IMR-90 (cell line): ENCODE results near the gene EXOC5. TPM values are rescaled to one million over a fixed set of nuclear protein-coding genes. Genes with fewer than 3 reads are reported as not detected.
"Not testable (repeated sequence)": the region's sequence is repeated elsewhere in the genome, so short reads cannot be mapped to it uniquely, and the experiment has no call there.

ENCODE experiments used
- ATAC-seq: fragments of 200-7000 bp; cut with Tn5 transposase; 2 replicates; pipeline ENCODE4 v1.9.1; 2020; ENCODE audit warnings: low read depth, mild to moderate bottlenecking, moderate library complexity
- BruUV-seq: library from RNA; stranded (reverse); fragments of 400-500 nt; replicated peaks from 2 replicates; lab custom pipeline; 2021; lab: Mats Ljungman, UMichigan
- CTCF ChIA-PET: fragments of 300-600 bp; formaldehyde crosslinking; extraction: SDS; loops from one replicate; lab custom pipeline; 2021; ENCODE audit warnings: antibody characterized with exemption; lab: Yijun Ruan, JAX
- POLR2A ChIA-PET: fragments of 300-600 bp; sonication (Branson Sonifier 250); formaldehyde crosslinking; loops from one replicate; lab custom pipeline; 2022; ENCODE audit warnings: antibody characterized with exemption; ENCODE audit not compliant: unreplicated experiment; lab: Charles Lee
- DNase-seq: peaks from one replicate; pipeline ENCODE4 v3.0.0; 2013
- H2AFZ ChIP-seq: replicated peaks from 2 replicates; pipeline ENCODE3; 2013; ENCODE audit warnings: low read length, mild to moderate bottlenecking; ENCODE audit not compliant: poor library complexity
- H2AK5ac ChIP-seq: 2 replicates; pipeline ENCODE4 v1.6.1; 2013; ENCODE audit warnings: low read depth, low read length, inconsistent platforms
- H2AK9ac ChIP-seq: replicated peaks from 2 replicates; pipeline ENCODE3; 2013; ENCODE audit warnings: mild to moderate bottlenecking, low read depth, low read length, moderate library complexity; ENCODE audit not compliant: poor library complexity
- H2BK120ac ChIP-seq: 2 replicates; pipeline ENCODE4 v1.6.1; 2013; ENCODE audit warnings: low read depth, low read length, inconsistent platforms
- H2BK15ac ChIP-seq: 3 replicates; pipeline ENCODE4 v1.6.1; 2013; ENCODE audit warnings: low read depth, low read length, inconsistent platforms
- H2BK20ac ChIP-seq: 2 replicates; pipeline ENCODE4 v1.6.1; 2013; ENCODE audit warnings: low read depth, mild to moderate bottlenecking, inconsistent platforms, low read length, moderate library complexity
- H2BK5ac ChIP-seq: 2 replicates; pipeline ENCODE4 v1.6.1; 2013; ENCODE audit warnings: mild to moderate bottlenecking, low read depth, low read length, inconsistent platforms; ENCODE audit not compliant: poor library complexity, severe bottlenecking
- H3K14ac ChIP-seq: replicated peaks from 2 replicates; pipeline ENCODE4 v1.6.1; 2013; ENCODE audit warnings: low read depth, low read length, inconsistent platforms
- H3K18ac ChIP-seq: 2 replicates; pipeline ENCODE4 v1.6.1; 2013; ENCODE audit warnings: low read depth, low read length, control low read depth
- H3K23ac ChIP-seq: 2 replicates; pipeline ENCODE4 v1.6.1; 2013; ENCODE audit warnings: low read depth, low read length, inconsistent platforms
- H3K27ac ChIP-seq: 2 replicates; pipeline ENCODE4 v1.5.1; 2013; ENCODE audit warnings: mild to moderate bottlenecking, control low read depth, low read length; ENCODE audit not compliant: insufficient read depth
- H3K27me3 ChIP-seq: 2 replicates; pipeline ENCODE4 v1.6.1; 2013; ENCODE audit warnings: low read length; ENCODE audit not compliant: control insufficient read depth, insufficient read depth
- H3K36me3 ChIP-seq: 2 replicates; pipeline ENCODE4 v1.6.1; 2013; ENCODE audit warnings: low read length, mixed read lengths; ENCODE audit not compliant: control insufficient read depth, insufficient read depth
- H3K4ac ChIP-seq: 2 replicates; pipeline ENCODE4 v1.6.1; 2013; ENCODE audit warnings: low read depth, low read length, inconsistent platforms
- H3K4me1 ChIP-seq: 2 replicates; pipeline ENCODE4 v1.6.1; 2013; ENCODE audit warnings: low read length, mixed read lengths; ENCODE audit not compliant: control insufficient read depth, insufficient read depth
- H3K4me2 ChIP-seq: 2 replicates; pipeline ENCODE4 v1.6.1; 2013; ENCODE audit warnings: low read depth, mild to moderate bottlenecking, control low read depth, low read length, moderate library complexity
- H3K4me3 ChIP-seq: 2 replicates; pipeline ENCODE4 v1.5.1; 2013; ENCODE audit warnings: low read depth, mild to moderate bottlenecking, control low read depth, low read length, moderate library complexity; ENCODE audit not compliant: insufficient read depth
- H3K56ac ChIP-seq: 2 replicates; pipeline ENCODE4 v1.6.1; 2013; ENCODE audit warnings: low read length, inconsistent platforms; ENCODE audit not compliant: insufficient read depth; ENCODE audit errors: extremely low read depth
- H3K79me1 ChIP-seq, 2 experiments: 2 replicates each; pipeline ENCODE4 v1.6.1; 2013; ENCODE audit warnings: low read length in 2 of 2, inconsistent platforms in 1 of 2, low read depth in 1 of 2
- H3K9ac ChIP-seq: 2 replicates; pipeline ENCODE4 v1.6.1; 2013; ENCODE audit warnings: low read depth, low read length, control low read depth
- H3K9me1 ChIP-seq: 2 replicates; pipeline ENCODE4 v1.6.1; 2013; ENCODE audit warnings: low read length, inconsistent platforms; ENCODE audit not compliant: insufficient read depth
- H3K9me3 ChIP-seq: 2 replicates; pipeline ENCODE4 v1.6.1; 2013; ENCODE audit warnings: low read length; ENCODE audit not compliant: control insufficient read depth, insufficient read depth
- H4K20me1 ChIP-seq: 2 replicates; pipeline ENCODE4 v1.6.1; 2013; ENCODE audit warnings: low read length, inconsistent platforms; ENCODE audit not compliant: insufficient read depth
- H4K5ac ChIP-seq: 2 replicates; pipeline ENCODE4 v1.6.1; 2013; ENCODE audit warnings: mild to moderate bottlenecking, low read depth, low read length, control low read depth
- H4K8ac ChIP-seq, 2 experiments: 2 replicates each; pipeline ENCODE4 v1.6.1; 2013; ENCODE audit warnings: low read depth in 2 of 2, low read length in 2 of 2, control low read depth in 1 of 2, inconsistent platforms in 1 of 2
- H4K91ac ChIP-seq: 2 replicates; pipeline ENCODE4 v1.6.1; 2013; ENCODE audit warnings: low read depth, low read length, inconsistent platforms; ENCODE audit not compliant: insufficient read depth
- WGBS, 2 experiments: methylation state at CpG; one replicate each; pipeline versions ENCODE4 v1.1.5 to v1.1.7; 2013; ENCODE audit warnings: missing lambda C conversion rate in 2 of 2; ENCODE audit not compliant: insufficient read length in 1 of 2; ENCODE audit errors: extremely low coverage in 2 of 2; 5-methylcytosine and 5-hydroxymethylcytosine counted together
- dilution Hi-C: fragments of 300-500 bp; cut with HindIII; formaldehyde crosslinking; loops from one replicate; pipeline ENCODE4 v1.14.3; 2018; ENCODE audit warnings: low sequenced_read_pairs; ENCODE audit not compliant: unreplicated experiment
- in situ Hi-C: fragments of 300-500 bp; cut with MboI; formaldehyde crosslinking; loops from 3 replicates; pipeline ENCODE4 v1.14.3; 2019; ENCODE audit warnings: low sequenced_read_pairs, inconsistent platforms, mixed read lengths
- intact Hi-C: fragments of 100-400 bp; cut with micrococcal nuclease; formaldehyde crosslinking; loops from 2 replicates; pipeline ENCODE4 v1.10.0; 2022
- polyA plus RNA-seq, 3 experiments: library from polyadenylated mRNA; depleted of rRNA; stranded (reverse); fragments of >200 nt; gene quantifications; 2 replicates each; pipeline ENCODE4 v1.2.3, GENCODE V29; 2012; ENCODE audit warnings: low replicate concordance in 1 of 3
- total RNA-seq: library from RNA; depleted of rRNA; stranded (reverse); fragments of >200 nt; gene quantifications from 2 replicates; pipeline ENCODE4 v1.2.3, GENCODE V29; 2012

Gene EXOC5
- total and polyA plus RNA-seq, 2 of the 4 experiments (the other 2 are of a cell fraction): 22.4 to 52.5 TPM

GRCh38 chr14:57258221-57258620 is 10.5 kb downstream of the EXOC5 start:
- H2AFZ ChIP-seq, H2AK9ac ChIP-seq, CTCF ChIA-PET, H3K4me3 ChIP-seq, H2BK20ac ChIP-seq, H2BK5ac ChIP-seq, H2BK120ac ChIP-seq, H3K27me3 ChIP-seq, ATAC-seq, H3K18ac ChIP-seq, BruUV-seq, H3K56ac ChIP-seq, H3K9me1 ChIP-seq, H3K36me3 ChIP-seq, H3K4ac ChIP-seq, dilution Hi-C loops, H2AK5ac ChIP-seq, DNase-seq, H3K9ac ChIP-seq, H3K4me1 ChIP-seq, H2BK15ac ChIP-seq, H3K14ac ChIP-seq, H3K4me2 ChIP-seq, intact Hi-C loops, H3K23ac ChIP-seq, H4K5ac ChIP-seq, H3K9me3 ChIP-seq, H4K8ac ChIP-seq, H4K91ac ChIP-seq, H3K27ac ChIP-seq, POLR2A ChIA-PET: not testable (repeated sequence)
- Histone ChIP-seq H4K20me1 (peaks cover 52% of the 10 kb centered on the region), H3K79me1 (peaks cover 38 to 67% of the 10 kb centered on the region in 2 experiments)
- in situ Hi-C loops: loop anchor here (25.0 kb wide), 1 partner anchor 979 kb away; the partner anchor contains the start of gene PSMA3
- no CpG with 5 or more reads among the region's 2 CpGs for WGBS, 2 experiments
